NCI-H146 (cell line): ENCODE results near the gene HMCN1.
A peak's percentile ranks its signal among the peaks of the same experiment; 100 is the strongest.
"Not testable (repeated sequence)": the region's sequence is repeated elsewhere in the genome, so short reads cannot be mapped to it uniquely, and the experiment has no call there.

Experiments
- DNase-seq: peaks from one replicate; lab custom pipeline; 2025; lab: John Stamatoyannopoulos, UW

HMCN1 gene

GRCh38 chr1:186202776-186203175, 468.6 kb downstream of the HMCN1 start:
- DNase-seq, result no peak

GRCh38 chr1:186206048-186206570, 471.9 kb downstream of the HMCN1 start:
- DNase-seq, result no peak

GRCh38 chr1:186207391-186208085, 473.3 kb downstream of the HMCN1 start:
- DNase-seq, result no peak

GRCh38 chr1:186208405-186209129, 474.4 kb downstream of the HMCN1 start:
- no peak for DNase-seq

- no peak for DNase-seq
These were observed 476.1 kb downstream of the HMCN1 start for GRCh38 chr1:186210258-186210657.

GRCh38 chr1:186211583-186211982, 477.4 kb downstream of the HMCN1 start:
- DNase-seq, result not testable (repeated sequence)

GRCh38 chr1:186212568-186213224, 478.5 kb downstream of the HMCN1 start:
- DNase-seq, result peak; percentile 62

GRCh38 chr1:186213225-186213607, 479.0 kb downstream of the HMCN1 start:
- DNase-seq, result no peak

- no peak for DNase-seq
These were observed 480.6 kb downstream of the HMCN1 start for GRCh38 chr1:186214791-186215190.

GRCh38 chr1:186215636-186216035, 481.4 kb downstream of the HMCN1 start:
- DNase-seq, result no peak

- DNase-seq, result no peak
These were observed 484.6 kb downstream of the HMCN1 start for GRCh38 chr1:186218654-186219352.

GRCh38 chr1:186220067-186220466, 485.9 kb downstream of the HMCN1 start:
- no peak for DNase-seq

GRCh38 chr1:186220911-186221310, 486.7 kb downstream of the HMCN1 start:
- DNase-seq, result no peak

GRCh38 chr1:186225096-186225495, 490.9 kb downstream of the HMCN1 start:
- no peak for DNase-seq

- no peak for DNase-seq
These were observed 494.6 kb downstream of the HMCN1 start for GRCh38 chr1:186228749-186229148.

- no peak for DNase-seq
These were observed 497.8 kb downstream of the HMCN1 start for GRCh38 chr1:186231861-186232436.

GRCh38 chr1:186234976-186235686, 500.9 kb downstream of the HMCN1 start:
- DNase-seq, result no peak

GRCh38 chr1:186235696-186236095, 501.5 kb downstream of the HMCN1 start:
- DNase-seq, result no peak

- DNase-seq, result no peak
These were observed 502.7 kb downstream of the HMCN1 start for GRCh38 chr1:186236921-186237320.

- no peak for DNase-seq
These were observed 505.0 kb downstream of the HMCN1 start for GRCh38 chr1:186239171-186239570.

- no peak for DNase-seq
These were observed 506.2 kb downstream of the HMCN1 start for GRCh38 chr1:186240436-186240835.
